H1 (cell line): ENCODE data around the gene FCN3.

Source experiments
- BCL11A ChIP-seq, 2 experiments: IDR thresholded peaks; one replicate each; pipeline ENCODE4 v1.6.1; 2011; ENCODE audit warnings: low read depth in 2 of 2, low read length in 2 of 2, mild to moderate bottlenecking in 2 of 2
- CREB1 ChIP-seq: IDR thresholded peaks from 2 replicates; pipeline ENCODE4 v1.6.1; 2012; ENCODE audit warnings: inconsistent platforms
- EP300 ChIP-seq, 2 experiments: IDR thresholded peaks; 1 replicate in 1 of 2; 2 replicates in 1 of 2; pipeline ENCODE4 v1.6.1; 2011 to 2012; ENCODE audit warnings: low read depth in 2 of 2, low read length in 2 of 2, mild to moderate bottlenecking in 2 of 2, borderline replicate concordance in 1 of 2, inconsistent platforms in 1 of 2, moderate library complexity in 1 of 2
- EZH2 ChIP-seq: fragments of 200-600 bp; sonication (generic); IDR thresholded peaks from 2 replicates; pipeline ENCODE4 v1.7.1; 2012; ENCODE audit warnings: low read depth, mild to moderate bottlenecking, moderate library complexity, low read length, inconsistent platforms; ENCODE audit not compliant: severe bottlenecking
- FOSL1 ChIP-seq: IDR thresholded peaks from 2 replicates; pipeline ENCODE4 v1.6.1; 2011; ENCODE audit warnings: mild to moderate bottlenecking, low read depth, low read length, moderate library complexity; ENCODE audit not compliant: insufficient read depth
- MAX ChIP-seq: IDR thresholded peaks from 2 replicates; pipeline ENCODE4 v1.6.1; 2012; ENCODE audit warnings: inconsistent platforms
- POLR2A ChIP-seq, 2 experiments: IDR thresholded peaks; 1 replicate in 1 of 2; 2 replicates in 1 of 2; pipeline ENCODE4 v1.6.1; 2011; ENCODE audit warnings: low read depth in 2 of 2, low read length in 2 of 2, mild to moderate bottlenecking in 2 of 2; ENCODE audit errors: control extremely low read depth in 1 of 2
- POLR2AphosphoS5 ChIP-seq: IDR thresholded peaks from 2 replicates; pipeline ENCODE4 v1.6.1; 2011; ENCODE audit warnings: low read depth, low read length
- RBBP5 ChIP-seq: IDR thresholded peaks from 2 replicates; pipeline ENCODE4 v1.7.1; 2012; ENCODE audit warnings: low read depth, mild to moderate bottlenecking, inconsistent platforms, low read length, moderate library complexity, borderline replicate concordance
- TAF1 ChIP-seq: IDR thresholded peaks from 2 replicates; pipeline ENCODE4 v1.6.1; 2011; ENCODE audit warnings: mild to moderate bottlenecking, low read depth, low read length
- TF ChIP-seq, protein P1 (sequence below), 3 experiments: IDR thresholded peaks; 1 replicate in 2 of 3; 2 replicates in 1 of 3; pipeline versions ENCODE4 v1.5.1 to v1.6.1; 2011; ENCODE audit warnings: low read length in 3 of 3, mild to moderate bottlenecking in 3 of 3, inconsistent platforms in 2 of 3, low read depth in 1 of 3, moderate library complexity in 1 of 3; ENCODE audit not compliant: insufficient read depth in 1 of 3; ENCODE audit errors: control extremely low read depth in 1 of 3

DNA sequence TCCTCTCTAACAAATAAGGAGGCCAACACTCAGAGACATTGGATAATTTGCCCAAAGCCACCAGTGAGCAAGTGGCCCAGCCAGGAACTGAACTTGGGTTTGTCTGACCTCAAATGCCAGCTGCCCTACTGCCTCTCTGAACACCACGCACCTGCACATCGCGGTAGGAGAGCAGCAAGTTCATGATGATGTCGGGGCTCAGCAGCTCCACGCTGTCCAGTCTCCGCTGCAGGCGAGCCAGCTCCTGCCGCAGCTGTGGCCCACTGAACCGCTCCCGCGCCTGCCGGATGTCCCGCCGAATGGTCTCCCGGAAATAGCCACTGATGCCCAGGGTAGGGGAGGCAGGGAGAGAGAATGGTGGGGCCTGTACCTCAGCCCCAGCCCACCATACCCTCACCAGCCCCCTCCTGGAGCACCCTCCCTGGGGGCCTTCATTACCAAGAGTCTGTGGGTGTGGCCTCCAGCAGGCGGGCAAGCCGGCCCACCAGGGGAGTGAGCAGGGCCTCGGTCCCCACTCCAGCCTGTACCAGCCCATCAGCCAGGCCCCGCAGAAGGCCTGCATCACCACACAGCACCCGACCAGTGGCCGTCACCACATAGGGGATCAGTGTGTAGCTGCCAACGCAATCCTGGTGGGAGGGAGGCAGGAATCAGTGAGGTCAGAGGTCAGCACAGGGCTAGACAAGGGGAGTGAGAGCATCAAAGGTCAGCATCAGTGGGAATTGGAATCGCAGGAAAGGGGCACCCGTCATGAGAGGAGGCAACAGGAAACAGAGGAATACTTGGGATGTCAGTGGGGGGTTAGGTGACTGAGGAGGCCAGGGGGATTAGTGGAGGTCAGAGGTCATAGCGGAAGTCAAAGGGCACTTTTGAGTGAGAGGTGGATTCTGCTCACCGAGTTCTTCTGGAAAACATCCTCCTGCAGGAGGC, 10.6 kb downstream of the FCN3 start:
- TF ChIP-seq, protein P1, sequence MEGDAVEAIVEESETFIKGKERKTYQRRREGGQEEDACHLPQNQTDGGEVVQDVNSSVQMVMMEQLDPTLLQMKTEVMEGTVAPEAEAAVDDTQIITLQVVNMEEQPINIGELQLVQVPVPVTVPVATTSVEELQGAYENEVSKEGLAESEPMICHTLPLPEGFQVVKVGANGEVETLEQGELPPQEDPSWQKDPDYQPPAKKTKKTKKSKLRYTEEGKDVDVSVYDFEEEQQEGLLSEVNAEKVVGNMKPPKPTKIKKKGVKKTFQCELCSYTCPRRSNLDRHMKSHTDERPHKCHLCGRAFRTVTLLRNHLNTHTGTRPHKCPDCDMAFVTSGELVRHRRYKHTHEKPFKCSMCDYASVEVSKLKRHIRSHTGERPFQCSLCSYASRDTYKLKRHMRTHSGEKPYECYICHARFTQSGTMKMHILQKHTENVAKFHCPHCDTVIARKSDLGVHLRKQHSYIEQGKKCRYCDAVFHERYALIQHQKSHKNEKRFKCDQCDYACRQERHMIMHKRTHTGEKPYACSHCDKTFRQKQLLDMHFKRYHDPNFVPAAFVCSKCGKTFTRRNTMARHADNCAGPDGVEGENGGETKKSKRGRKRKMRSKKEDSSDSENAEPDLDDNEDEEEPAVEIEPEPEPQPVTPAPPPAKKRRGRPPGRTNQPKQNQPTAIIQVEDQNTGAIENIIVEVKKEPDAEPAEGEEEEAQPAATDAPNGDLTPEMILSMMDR (IDR thresholded peaks at IDR 0.05; ENCODE audit: control extremely low read depth in 1 of 3, insufficient read depth in 1 of 3, low read depth in 1 of 3, low read length in 3 of 3) = no peak
- TF ChIP-seq EP300 (IDR thresholded peaks at IDR 0.05; ENCODE audit: borderline replicate concordance in 1 of 2, low read depth in 2 of 2, low read length in 2 of 2) = no peak
- TF ChIP-seq TAF1 = no peak
- no peak for TF ChIP-seq MAX
- no peak for TF ChIP-seq POLR2AphosphoS5
- no peak for TF ChIP-seq RBBP5
- TF ChIP-seq CREB1 = no peak
- TF ChIP-seq POLR2A (IDR thresholded peaks at IDR 0.05; ENCODE audit: control extremely low read depth in 1 of 2, low read depth in 2 of 2, low read length in 2 of 2) = no peak
- TF ChIP-seq BCL11A (IDR thresholded peaks at IDR 0.05; ENCODE audit: low read depth in 2 of 2, low read length in 2 of 2) = no peak
- TF ChIP-seq FOSL1 = no peak
- no peak for TF ChIP-seq EZH2
